Neutrophil (primary cell): ENCODE results near the gene MOB1B.
"Not testable (repeated sequence)": the region's sequence is repeated elsewhere in the genome, so short reads cannot be mapped to it uniquely, and the experiment has no call there.

Experiments used
- H3K27ac ChIP-seq: fragments of 200-600 bp; sonication (generic); 2 replicates; pipeline ENCODE4 v1.5.1; 2016; ENCODE audit warnings: mild to moderate bottlenecking, moderate library complexity
- H3K27me3 ChIP-seq: fragments of 200-600 bp; sonication (generic); 2 replicates; pipeline ENCODE4 v1.6.0; 2016; ENCODE audit warnings: mild to moderate bottlenecking
- H3K36me3 ChIP-seq: fragments of 200-600 bp; sonication (generic); 2 replicates; pipeline ENCODE4 v1.5.1; 2017
- H3K4me1 ChIP-seq, 2 experiments: fragments of 200-600 bp in 1 of 2; sonication (generic) in 1 of 2; 1 replicate in 1 of 2; 2 replicates in 1 of 2; pipeline versions ENCODE4 v1.5.1 to v1.6.1; 2013 to 2016; ENCODE audit warnings: low read depth in 1 of 2, low read length in 1 of 2, mild to moderate bottlenecking in 1 of 2, moderate library complexity in 1 of 2; ENCODE audit not compliant: control insufficient read depth in 1 of 2, insufficient read depth in 1 of 2
- H3K4me3 ChIP-seq, 2 experiments: fragments of 200-600 bp in 1 of 2; sonication (generic) in 1 of 2; 1 replicate in 1 of 2; 2 replicates in 1 of 2; pipeline ENCODE4 v1.5.1; 2013 to 2016; ENCODE audit warnings: low read depth in 1 of 2, low read length in 1 of 2, mild to moderate bottlenecking in 1 of 2, moderate library complexity in 1 of 2
- H3K9me3 ChIP-seq: fragments of 200-600 bp; sonication (generic); 2 replicates; pipeline ENCODE4 v1.5.1; 2016
- CTCF ChIP-seq: fragments of 200-600 bp; sonication (generic); IDR thresholded peaks from 2 replicates; pipeline ENCODE4 v1.5.1; 2016; ENCODE audit warnings: antibody characterized with exemption

Gene MOB1B

GRCh38 chr4:70997546-70997945, 95.4 kb downstream of the MOB1B start:
- peaks cover 39 to 42% of the 10 kb centered on the region in 2 experiments for H3K4me1 ChIP-seq
- no peaks in the 10 kb centered on the region for H3K27me3 ChIP-seq
- peak overlapping the region; percentile 23 for H3K27ac ChIP-seq
- TF ChIP-seq CTCF = no peak
- H3K4me3 ChIP-seq = no peak overlapping the region
- peaks cover 9% of the 10 kb centered on the region for H3K36me3 ChIP-seq
- H3K9me3 ChIP-seq = no peaks in the 10 kb centered on the region

DNA sequence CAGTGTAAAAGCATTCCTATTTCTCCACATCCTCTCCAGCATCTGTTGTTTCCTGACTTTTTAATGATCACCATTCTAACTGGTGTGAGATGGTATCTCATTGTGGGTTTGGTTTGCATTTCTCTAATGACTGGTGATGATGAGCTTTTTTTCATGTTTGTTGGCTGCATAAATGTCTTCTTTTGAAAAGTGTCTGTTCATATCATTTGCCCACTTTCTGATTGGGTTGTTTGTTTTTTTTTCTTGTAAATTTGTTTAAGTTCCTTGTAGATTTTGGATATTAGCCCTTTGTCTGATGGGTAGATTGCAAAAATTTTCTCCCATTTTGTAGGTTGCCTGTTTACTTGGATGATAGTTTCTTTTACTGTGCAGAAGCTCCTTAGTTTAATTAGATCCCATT, 97.5 kb downstream of the MOB1B start:
- H3K27me3 ChIP-seq, H3K9me3 ChIP-seq: not testable (repeated sequence)
- H3K4me1 ChIP-seq = peaks cover 24 to 25% of the 10 kb centered on the region in 2 experiments

DNA sequence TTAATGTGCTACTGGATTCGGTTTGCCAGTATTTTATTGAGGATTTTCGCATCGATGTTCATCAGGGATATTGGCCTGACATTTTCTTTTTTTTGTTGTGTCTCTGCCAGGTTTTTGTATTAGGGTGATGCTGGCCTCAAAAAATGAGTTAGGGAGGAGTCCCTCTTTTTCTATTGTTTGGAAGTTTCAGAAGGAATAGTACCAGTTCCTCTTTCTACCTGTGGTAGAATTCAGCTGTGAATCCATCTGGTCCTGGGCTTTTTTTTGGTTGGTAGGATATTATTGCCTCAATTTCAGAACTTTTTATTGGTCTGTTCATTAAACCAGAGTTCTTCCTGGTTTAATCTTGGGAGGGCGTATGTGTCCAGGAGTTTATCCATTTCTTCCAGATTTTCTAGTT, 99.2 kb downstream of the MOB1B start:
- not testable (repeated sequence) for H3K36me3 ChIP-seq, H3K4me3 ChIP-seq, H3K27ac ChIP-seq

More for the DNA sequence above, 97.5 kb downstream of the MOB1B start:
- not testable (repeated sequence) for H3K4me3 ChIP-seq, H3K27ac ChIP-seq, H3K36me3 ChIP-seq

DNA sequence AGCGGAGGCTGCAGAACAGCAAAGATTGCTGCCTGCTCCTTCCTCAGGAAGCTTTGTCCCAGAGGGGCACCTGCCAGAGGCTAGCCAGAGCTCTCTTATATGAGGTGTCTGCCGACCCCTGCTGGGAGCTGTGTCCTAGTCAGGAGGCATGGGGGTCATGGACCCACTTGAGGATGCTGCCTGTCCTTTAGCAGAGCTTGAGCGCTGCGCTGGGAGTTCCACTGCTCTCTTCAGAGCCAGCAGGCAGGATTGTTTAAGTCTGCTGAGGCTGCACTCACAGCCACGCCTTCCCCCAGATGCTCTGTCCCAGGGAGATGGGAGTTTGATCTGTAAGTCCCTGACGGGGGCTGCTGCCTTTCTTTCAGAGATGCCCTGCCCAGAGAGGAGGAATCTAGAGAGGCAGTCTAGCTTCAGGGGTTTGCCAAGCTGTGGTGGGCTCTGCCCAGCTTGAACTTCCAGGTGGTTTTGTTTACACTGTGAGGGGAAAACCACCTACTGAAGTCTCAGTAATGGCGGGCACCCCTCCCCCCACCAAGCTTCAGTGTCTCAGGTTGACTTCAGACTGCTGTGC, 102.2 kb downstream of the MOB1B start:
- Histone ChIP-seq H3K4me3 (no peak overlapping the region), H3K27ac (no peak overlapping the region), H3K36me3 (peaks cover under 1% of the 10 kb centered on the region), H3K27me3 (no peaks in the 10 kb centered on the region), H3K4me1 (no peaks in the 10 kb centered on the region), H3K9me3 (no peaks in the 10 kb centered on the region)
- TF ChIP-seq CTCF = no peak

More for the DNA sequence above, 99.2 kb downstream of the MOB1B start:
- H3K4me1 ChIP-seq, H3K27me3 ChIP-seq, H3K9me3 ChIP-seq: not testable (repeated sequence)

DNA sequence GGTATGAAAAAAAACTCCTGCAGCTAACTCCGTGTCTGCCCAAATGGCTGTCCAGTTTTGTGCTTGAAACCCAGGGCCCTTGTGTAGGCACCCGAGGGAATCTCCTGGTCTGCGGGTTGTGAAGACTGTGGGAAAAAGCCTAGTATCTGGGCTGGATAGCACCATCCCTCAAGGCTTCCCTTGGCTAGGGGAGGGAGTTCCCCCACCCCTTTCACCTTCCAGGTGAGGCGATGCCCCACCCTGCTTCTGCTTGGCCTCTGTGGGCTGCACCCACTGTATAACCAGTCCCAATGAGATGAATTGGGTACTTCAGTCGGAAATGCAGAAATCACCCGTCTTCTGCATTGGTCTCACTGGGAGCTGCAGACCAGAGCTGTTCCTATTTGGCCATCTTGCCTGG, 102.9 kb downstream of the MOB1B start:
- not testable (repeated sequence) for H3K4me1 ChIP-seq, H3K27me3 ChIP-seq, H3K27ac ChIP-seq, H3K9me3 ChIP-seq, H3K36me3 ChIP-seq, H3K4me3 ChIP-seq

GRCh38 chr4:71006203-71006907, 104.2 kb downstream of the MOB1B start:
- H3K36me3 ChIP-seq = no peaks in the 10 kb centered on the region
- no peak for TF ChIP-seq CTCF
- H3K27me3 ChIP-seq = no peaks in the 10 kb centered on the region
- H3K27ac ChIP-seq = peak overlapping the region; percentile 43
- H3K4me3 ChIP-seq = no peak overlapping the region
- no peaks in the 10 kb centered on the region for H3K9me3 ChIP-seq
- no peaks in the 10 kb centered on the region for H3K4me1 ChIP-seq

GRCh38 chr4:71008196-71008595, 106.0 kb downstream of the MOB1B start:
- Histone ChIP-seq H3K4me3 (no peak overlapping the region), H3K27me3 (no peaks in the 10 kb centered on the region), H3K27ac (no peak overlapping the region), H3K36me3 (peaks cover 5% of the 10 kb centered on the region), H3K9me3 (no peaks in the 10 kb centered on the region), H3K4me1 (no peaks in the 10 kb centered on the region)
- TF ChIP-seq CTCF = no peak
